Effector memory CD4-positive, alpha-beta T cell (primary cell): ENCODE data around the gene KIAA0232.

Experiments
- DNase-seq, 3 donors: peaks; one replicate each; pipeline ENCODE4 v3.0.0-alpha.2; 2020
- H3K27ac ChIP-seq: 2 replicates; pipeline ENCODE4 v1.7.0; 2013; ENCODE audit warnings: mild to moderate bottlenecking, low read length, moderate library complexity; ENCODE audit not compliant: insufficient read depth, poor library complexity, severe bottlenecking
- H3K27me3 ChIP-seq: replicated peaks from 2 replicates; pipeline ENCODE4 v1.7.0; 2013; ENCODE audit warnings: mild to moderate bottlenecking, low read length; ENCODE audit not compliant: insufficient read depth, control insufficient read depth, poor library complexity, severe bottlenecking
- H3K36me3 ChIP-seq: 2 replicates; pipeline ENCODE4 v1.7.0; 2013; ENCODE audit warnings: mild to moderate bottlenecking, low read length, moderate library complexity; ENCODE audit not compliant: control insufficient read depth, insufficient read depth
- H3K4me1 ChIP-seq: 2 replicates; pipeline ENCODE4 v1.7.0; 2013; ENCODE audit warnings: low read length, mild to moderate bottlenecking; ENCODE audit not compliant: control insufficient read depth, insufficient read depth, poor library complexity, severe bottlenecking
- H3K4me3 ChIP-seq: 2 replicates; pipeline ENCODE4 v1.7.0; 2013; ENCODE audit warnings: low read length, low read depth, mild to moderate bottlenecking; ENCODE audit not compliant: insufficient read depth, poor library complexity, severe bottlenecking
- H3K9me3 ChIP-seq: 2 replicates; pipeline ENCODE4 v1.7.0; 2013; ENCODE audit warnings: mild to moderate bottlenecking, low read length, moderate library complexity; ENCODE audit not compliant: control insufficient read depth

Gene KIAA0232

GRCh38 chr4:6845574-6845973 lies 63.0 kb downstream of the KIAA0232 start:
- no peak for DNase-seq
- Histone ChIP-seq H3K4me1 (no peaks in the 10 kb centered on the region), H3K36me3 (peaks cover 12% of the 10 kb centered on the region), H3K9me3 (no peaks in the 10 kb centered on the region), H3K27me3 (no peaks in the 10 kb centered on the region), H3K27ac (no peak overlapping the region), H3K4me3 (no peak overlapping the region)

DNA sequence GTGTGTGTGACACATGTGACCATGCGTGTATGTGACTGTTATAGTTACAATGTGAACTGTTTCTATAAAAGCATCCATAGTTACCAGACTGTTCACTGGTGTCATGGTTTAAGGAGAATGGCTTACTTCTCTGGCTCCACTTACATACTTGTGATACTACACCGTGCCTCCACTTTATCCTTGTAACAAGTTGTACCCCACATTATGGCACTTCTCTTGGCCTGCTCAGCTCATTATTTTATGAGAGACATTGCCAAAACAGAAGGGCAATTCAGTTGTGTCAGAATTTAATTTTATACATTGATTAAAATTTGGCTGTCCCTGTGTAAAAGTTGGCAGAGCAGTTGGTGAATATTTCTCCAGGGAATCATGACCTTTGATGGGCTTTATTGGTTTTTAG lies 64.7 kb downstream of the KIAA0232 start:
- Histone ChIP-seq H3K4me1 (no peaks in the 10 kb centered on the region), H3K4me3 (no peak overlapping the region), H3K27me3 (no peaks in the 10 kb centered on the region), H3K36me3 (peaks cover 12% of the 10 kb centered on the region), H3K27ac (no peak overlapping the region), H3K9me3 (no peaks in the 10 kb centered on the region)
- no peak for DNase-seq

GRCh38 chr4:6848717-6849305 lies 66.3 kb downstream of the KIAA0232 start:
- no peak overlapping the region for H3K27ac ChIP-seq

GRCh38 chr4:6849691-6850090 lies 67.2 kb downstream of the KIAA0232 start:
- no peaks in the 10 kb centered on the region for H3K9me3 ChIP-seq
- no peak overlapping the region for H3K4me3 ChIP-seq
- DNase-seq, result no peak
- H3K36me3 ChIP-seq, result peaks cover 8% of the 10 kb centered on the region
- H3K27me3 ChIP-seq, result no peaks in the 10 kb centered on the region
- no peak overlapping the region for H3K27ac ChIP-seq
- no peaks in the 10 kb centered on the region for H3K4me1 ChIP-seq

More at GRCh38 chr4:6848717-6849305, 66.3 kb downstream of the KIAA0232 start:
- H3K36me3 ChIP-seq, result peaks cover 8% of the 10 kb centered on the region
- H3K9me3 ChIP-seq, result no peaks in the 10 kb centered on the region
- no peak overlapping the region for H3K4me3 ChIP-seq
- H3K27me3 ChIP-seq, result no peaks in the 10 kb centered on the region
- DNase-seq, result no peak
- no peaks in the 10 kb centered on the region for H3K4me1 ChIP-seq

DNA sequence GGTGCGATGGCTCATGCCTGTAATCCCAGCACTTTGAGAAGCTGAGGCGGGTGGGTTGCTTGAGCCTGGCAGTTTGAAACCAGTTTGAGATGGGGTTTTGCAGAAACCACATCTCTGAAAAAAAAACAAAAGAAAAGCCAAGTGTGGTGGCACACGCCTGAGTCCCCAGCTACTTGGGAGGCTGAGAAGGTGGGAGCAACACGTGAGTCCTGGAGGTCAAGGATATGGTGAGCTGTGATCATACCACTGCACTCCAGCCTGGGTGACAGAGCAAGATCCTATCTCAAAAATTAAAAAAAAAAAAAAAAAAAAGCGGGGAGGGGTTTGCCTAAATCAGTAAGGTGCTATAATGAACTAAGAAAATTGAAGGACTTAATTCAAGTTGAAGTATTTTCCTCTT lies 68.9 kb downstream of the KIAA0232 start:
- no peak for DNase-seq
- Histone ChIP-seq H3K27me3 (no peaks in the 10 kb centered on the region), H3K9me3 (no peaks in the 10 kb centered on the region), H3K36me3 (peaks cover 3% of the 10 kb centered on the region), H3K4me3 (no peak overlapping the region), H3K4me1 (peaks cover 4% of the 10 kb centered on the region), H3K27ac (no peak overlapping the region)

GRCh38 chr4:6851962-6852361 lies 69.4 kb downstream of the KIAA0232 start:
- no peak overlapping the region for H3K27ac ChIP-seq
- no peaks in the 10 kb centered on the region for H3K9me3 ChIP-seq
- peaks cover 4% of the 10 kb centered on the region for H3K4me1 ChIP-seq
- no peaks in the 10 kb centered on the region for H3K27me3 ChIP-seq
- H3K36me3 ChIP-seq, result peaks cover 5% of the 10 kb centered on the region
- no peak overlapping the region for H3K4me3 ChIP-seq
- DNase-seq, result no peak

DNA sequence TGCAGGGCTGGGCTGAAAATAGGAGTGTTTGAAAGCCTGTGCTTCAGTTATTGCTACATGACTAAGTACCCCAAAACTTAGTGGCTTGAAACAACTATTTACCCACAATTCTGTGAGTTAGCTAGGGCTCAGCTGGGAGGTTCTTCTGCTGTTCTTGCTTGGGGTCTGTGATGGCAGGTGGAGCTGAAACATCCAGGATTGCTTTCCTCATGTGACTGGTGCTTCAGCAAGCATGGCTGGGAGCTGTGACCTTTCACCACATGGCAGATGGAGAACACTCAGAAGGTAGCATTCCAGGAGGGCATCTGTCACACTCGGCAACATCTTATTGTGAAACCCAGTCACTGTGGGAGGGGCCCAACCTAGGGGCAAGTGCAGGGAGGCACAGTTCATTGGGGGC lies 70.1 kb downstream of the KIAA0232 start:
- Histone ChIP-seq H3K27ac (no peak overlapping the region), H3K4me1 (peaks cover 4% of the 10 kb centered on the region), H3K27me3 (no peaks in the 10 kb centered on the region), H3K4me3 (no peak overlapping the region), H3K9me3 (no peaks in the 10 kb centered on the region), H3K36me3 (peaks cover 11% of the 10 kb centered on the region)
- no peak for DNase-seq

GRCh38 chr4:6854098-6854744 lies 71.7 kb downstream of the KIAA0232 start:
- DNase-seq, result no peak
- Histone ChIP-seq H3K4me3 (no peak overlapping the region), H3K27ac (no peak overlapping the region), H3K9me3 (no peaks in the 10 kb centered on the region), H3K27me3 (no peaks in the 10 kb centered on the region), H3K36me3 (peaks cover 19% of the 10 kb centered on the region), H3K4me1 (peaks cover 4% of the 10 kb centered on the region)

DNA sequence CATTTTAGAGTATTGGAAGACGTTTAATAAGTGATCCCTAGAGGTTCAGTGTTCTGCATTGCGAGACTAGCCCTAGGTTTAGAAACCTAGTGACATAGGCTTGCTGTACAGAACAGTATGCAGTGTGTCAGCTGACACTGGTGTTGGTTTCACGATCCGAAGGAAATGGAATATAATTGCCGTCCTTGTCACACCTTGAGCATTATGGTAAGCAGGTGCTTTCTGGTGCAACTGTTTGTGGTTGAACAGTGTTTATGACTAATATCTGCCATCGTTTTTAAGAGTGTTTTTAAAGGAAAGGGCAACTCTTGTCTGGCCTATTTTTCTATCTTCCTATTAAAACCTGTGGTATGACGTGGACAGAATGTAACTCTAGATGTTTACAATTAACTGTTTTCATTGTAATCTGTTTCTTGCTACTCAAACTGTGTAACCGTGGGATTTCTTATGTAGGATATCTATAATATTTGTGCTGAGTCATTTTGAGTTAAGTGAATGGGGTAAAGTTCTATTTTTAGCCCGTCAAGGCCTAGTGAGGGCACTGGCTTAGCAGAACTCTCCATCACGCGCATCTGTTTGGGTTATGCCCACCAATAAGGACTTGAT lies 73.3 kb downstream of the KIAA0232 start:
- Histone ChIP-seq H3K27me3 (no peaks in the 10 kb centered on the region), H3K27ac (peak overlapping the region; percentile 32), H3K4me1 (peaks cover 4% of the 10 kb centered on the region), H3K36me3 (peaks cover 21% of the 10 kb centered on the region), H3K4me3 (no peak overlapping the region), H3K9me3 (no peaks in the 10 kb centered on the region)
- peak; percentile 25 to 34 (median 31) for DNase-seq

DNA sequence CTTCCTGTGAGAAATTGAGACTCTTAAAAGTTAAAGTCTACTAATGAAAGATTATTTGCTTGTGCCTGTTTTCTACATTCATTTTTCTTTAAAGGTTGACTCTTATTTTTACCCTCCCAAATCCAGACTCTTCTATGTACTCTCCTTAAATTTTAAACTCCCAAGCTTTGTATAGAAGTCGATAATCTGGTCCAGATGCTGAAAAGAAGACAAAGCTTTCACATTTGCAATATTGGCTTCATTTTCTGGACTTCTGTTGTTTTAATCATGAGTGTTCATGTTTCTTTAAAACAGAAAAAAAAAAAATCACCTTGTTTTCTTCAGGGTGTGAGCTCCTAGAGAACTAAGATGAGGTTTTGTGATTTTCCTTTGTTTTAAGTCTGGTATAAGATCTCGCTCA lies 73.9 kb downstream of the KIAA0232 start:
- H3K4me1 ChIP-seq, result peaks cover 4% of the 10 kb centered on the region
- no peaks in the 10 kb centered on the region for H3K27me3 ChIP-seq
- no peak for DNase-seq
- H3K36me3 ChIP-seq, result peaks cover 27% of the 10 kb centered on the region
- no peaks in the 10 kb centered on the region for H3K9me3 ChIP-seq
- H3K4me3 ChIP-seq, result no peak overlapping the region
- H3K27ac ChIP-seq, result peak overlapping the region; percentile 32
